Measurements from ENCODE around the gene KRTAP17-1. TPM values are rescaled to one million over a fixed set of nuclear protein-coding genes. Genes with fewer than 3 reads are reported as not detected.
"Not testable (repeated sequence)": the region's sequence is repeated elsewhere in the genome, so short reads cannot be mapped to it uniquely, and the experiment has no call there.

The KRTAP17-1 gene
- total RNA-seq, 2 experiments from 2014 or later = not detected

DNA sequence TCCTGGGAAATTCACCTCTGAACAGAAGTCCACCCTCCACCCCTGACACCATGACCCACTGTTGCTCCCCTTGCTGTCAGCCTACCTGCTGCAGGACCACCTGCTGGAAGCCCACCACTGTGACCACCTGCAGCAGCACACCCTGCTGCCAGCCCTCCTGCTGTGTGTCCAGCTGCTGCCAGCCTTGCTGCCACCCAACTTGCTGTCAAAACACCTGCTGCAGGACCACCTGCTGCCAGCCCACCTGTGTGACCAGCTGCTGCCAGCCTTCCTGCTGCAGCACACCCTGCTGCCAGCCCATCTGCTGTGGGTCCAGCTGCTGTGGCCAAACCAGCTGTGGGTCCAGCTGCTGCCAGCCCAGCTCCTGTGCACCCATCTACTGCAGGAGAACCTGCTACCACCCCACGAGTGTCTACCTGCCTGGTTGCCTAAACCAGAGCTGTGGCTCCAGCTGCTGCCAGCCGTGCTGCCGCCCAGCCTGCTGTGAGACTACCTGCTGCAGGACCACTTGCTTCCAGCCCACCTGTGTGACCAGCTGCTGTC is 39.8 kb downstream of the KRTAP17-1 start, which contains the start of gene KRTAP9-7:
Gene KRTAP9-7 (plus strand): TSS at position 51 of the 543 bp plus-strand sequence. CDS start 0 bp downstream, at position 51.
- peaks cover 25% of the 10 kb centered on the region for H3K27me3 Mint-ChIP-seq
- DNase-seq; CTCF ChIA-PET; H3K9me3 Mint-ChIP-seq (ENCODE audit: low read depth); H3K27ac Mint-ChIP-seq; H3K4me1 Mint-ChIP-seq; H3K4me3 Mint-ChIP-seq; H3K36me3 Mint-ChIP-seq; ATAC-seq: not testable (repeated sequence)

DNA sequence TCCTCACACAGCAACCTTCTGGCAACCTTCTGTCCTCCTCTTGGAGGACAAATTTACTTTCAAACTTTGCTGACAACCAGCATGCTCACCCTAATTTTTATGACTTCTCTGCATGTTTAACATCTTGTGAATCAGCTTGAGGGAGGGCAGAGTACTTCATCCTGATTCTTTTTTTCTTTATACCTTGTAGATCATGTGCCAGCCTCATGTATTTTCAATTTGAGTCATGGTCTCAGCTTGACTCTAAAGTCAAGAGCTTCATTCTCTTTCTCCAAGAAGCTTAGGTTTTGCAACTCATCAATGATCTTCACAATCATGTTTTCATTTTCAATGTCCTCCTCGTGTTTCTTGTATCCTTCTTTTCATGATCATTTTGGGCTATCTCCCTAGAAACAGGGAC is 43.7 kb downstream of the KRTAP17-1 start:
- DNase-seq (no peak), ATAC-seq (no peak)
- peaks cover 12% of the 10 kb centered on the region for H3K27me3 Mint-ChIP-seq
- H3K4me1 Mint-ChIP-seq = no peaks in the 10 kb centered on the region
- H3K27ac Mint-ChIP-seq = no peak overlapping the region
- no peak overlapping the region for H3K4me3 Mint-ChIP-seq
- no peaks in the 10 kb centered on the region for H3K36me3 Mint-ChIP-seq
- H3K9me3 Mint-ChIP-seq (ENCODE audit: low read depth) = no peaks in the 10 kb centered on the region
- CTCF ChIA-PET = no interaction called here

DNA sequence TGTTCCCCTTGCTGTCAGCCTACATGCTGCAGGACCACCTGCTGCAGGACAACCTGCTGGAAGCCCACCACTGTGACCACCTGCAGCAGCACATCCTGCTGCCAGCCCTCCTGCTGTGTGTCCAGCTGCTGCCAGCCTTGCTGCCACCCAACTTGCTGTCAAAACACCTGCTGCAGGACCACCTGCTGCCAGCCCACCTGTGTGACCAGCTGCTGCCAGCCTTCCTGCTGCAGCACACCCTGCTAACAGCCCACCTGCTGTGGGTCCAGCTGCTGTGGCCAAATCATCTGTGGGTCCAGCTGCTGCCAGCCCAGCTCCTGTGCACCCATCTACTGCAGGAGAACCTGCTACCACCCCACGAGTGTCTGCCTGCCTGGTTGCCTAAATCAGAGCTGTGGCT is 44.2 kb downstream of the KRTAP17-1 start:
- H3K4me1 Mint-ChIP-seq; H3K4me3 Mint-ChIP-seq; H3K9me3 Mint-ChIP-seq (ENCODE audit: low read depth); ATAC-seq; H3K27ac Mint-ChIP-seq; H3K36me3 Mint-ChIP-seq; CTCF ChIA-PET; H3K27me3 Mint-ChIP-seq; DNase-seq: not testable (repeated sequence)

DNA sequence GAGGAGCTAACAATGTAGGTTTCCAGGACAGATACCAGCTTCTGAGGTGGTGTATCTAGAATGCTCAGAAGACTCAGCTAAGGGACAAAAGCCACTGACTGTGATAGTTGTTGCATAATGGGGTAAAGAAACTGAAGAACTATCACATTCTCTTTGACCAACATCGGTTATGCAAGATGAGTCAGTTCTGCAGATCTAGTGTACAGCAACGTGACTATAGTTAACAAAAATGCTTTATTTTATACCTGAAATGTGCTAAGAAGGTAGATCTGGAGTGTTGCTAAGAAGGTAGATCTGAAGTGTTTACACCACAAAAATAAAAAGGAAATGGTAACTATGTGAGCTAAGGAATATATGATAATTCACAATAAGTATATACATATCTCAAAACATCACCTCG is 47.8 kb downstream of the KRTAP17-1 start:
- Mint-ChIP-seq H3K9me3 (ENCODE audit: low read depth) (no peaks in the 10 kb centered on the region), H3K4me3 (no peak overlapping the region), H3K27ac (no peak overlapping the region), H3K36me3 (no peaks in the 10 kb centered on the region), H3K27me3 (peaks cover 10% of the 10 kb centered on the region), H3K4me1 (no peaks in the 10 kb centered on the region)
- CTCF ChIA-PET = no interaction called here
- DNase-seq (no peak), ATAC-seq (no peak)

DNA sequence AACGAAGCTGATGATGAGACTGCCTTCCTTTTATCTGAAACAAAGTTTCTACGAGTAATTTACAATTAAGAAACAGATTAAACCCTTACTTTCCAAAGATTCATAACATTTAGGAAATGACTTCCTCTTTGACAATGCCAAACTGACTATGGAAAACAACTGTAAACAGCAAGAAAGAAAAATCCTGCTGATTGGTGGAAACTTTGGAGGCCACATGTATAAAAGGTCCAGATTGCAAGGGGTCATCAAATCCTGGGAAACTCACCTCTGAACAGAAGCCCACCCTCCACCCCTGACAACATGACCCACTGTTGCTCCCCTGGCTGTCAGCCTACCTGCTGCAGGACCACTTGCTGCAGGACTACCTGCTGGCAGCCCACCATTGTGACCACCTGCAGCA is 50.4 kb downstream of the KRTAP17-1 start, which contains the start of gene KRTAP9-6:
Gene KRTAP9-6 (plus strand): TSS at position 301 of the 400 bp plus-strand sequence. CDS start 0 bp downstream, at position 301.
- H3K36me3 Mint-ChIP-seq = no peaks in the 10 kb centered on the region
- ATAC-seq = no peak

More for the DNA sequence above, 50.4 kb downstream of the KRTAP17-1 start, which contains the start of gene KRTAP9-6:
- Mint-ChIP-seq H3K9me3 (ENCODE audit: low read depth) (no peaks in the 10 kb centered on the region), H3K4me1 (no peaks in the 10 kb centered on the region), H3K27ac (no peak within 1 kb of the TSS), H3K4me3 (no peak within 1 kb of the TSS), H3K27me3 (peaks cover 34% of the 10 kb centered on the region)
- DNase-seq = no peak
- CTCF ChIA-PET = no interaction called here

Other genes starting within 250 kb of the KRTAP17-1 start
- not detected for gene KRTAP2-4, start 249.8 kb downstream of the KRTAP17-1 start, total RNA-seq
- gene KRTAP4-7, start 231.6 kb downstream of the KRTAP17-1 start, total RNA-seq = not detected
- not detected for gene KRTAP4-8, start 217.6 kb downstream of the KRTAP17-1 start, total RNA-seq
- not detected for gene KRTAP4-16, start 213.5 kb downstream of the KRTAP17-1 start, total RNA-seq
- gene KRTAP4-9, start 210.3 kb downstream of the KRTAP17-1 start, total RNA-seq = not detected
- gene KRTAP4-11, start 197.3 kb downstream of the KRTAP17-1 start, total RNA-seq = not detected
- gene KRTAP4-12, start 191.5 kb downstream of the KRTAP17-1 start, total RNA-seq = not detected
- gene KRTAP4-6, start 175.2 kb downstream of the KRTAP17-1 start, total RNA-seq = not detected
- gene KRTAP4-5, start 165.9 kb downstream of the KRTAP17-1 start, total RNA-seq = not detected
- not detected for gene KRTAP4-4, start 155.0 kb downstream of the KRTAP17-1 start, total RNA-seq
- gene KRTAP4-3, start 147.5 kb downstream of the KRTAP17-1 start, total RNA-seq = not detected
- not detected for gene KRTAP4-2, start 137.5 kb downstream of the KRTAP17-1 start, total RNA-seq
- gene KRTAP4-1, start 130.8 kb downstream of the KRTAP17-1 start, total RNA-seq = not detected
- not detected for gene KRTAP9-1, start 125.8 kb downstream of the KRTAP17-1 start, total RNA-seq
- not detected for gene KRTAP9-2, start 89.1 kb downstream of the KRTAP17-1 start, total RNA-seq
- gene KRTAP9-3, start 83.3 kb downstream of the KRTAP17-1 start, total RNA-seq = not detected
- gene KRTAP9-8, start 77.7 kb downstream of the KRTAP17-1 start, total RNA-seq = not detected
- not detected for gene KRTAP9-4, start 66.0 kb downstream of the KRTAP17-1 start, total RNA-seq
- gene KRTAP9-9, start 60.3 kb downstream of the KRTAP17-1 start, total RNA-seq = not detected
- not detected for gene KRTAP9-6, start 50.3 kb downstream of the KRTAP17-1 start, total RNA-seq
- not detected for gene KRTAP9-7, start 40.0 kb downstream of the KRTAP17-1 start, total RNA-seq
- not detected for gene KRTAP29-1, start 12.9 kb downstream of the KRTAP17-1 start, total RNA-seq
- not detected for gene KRTAP16-1, start 6.4 kb downstream of the KRTAP17-1 start, total RNA-seq
- gene KRT33A, start 35.1 kb upstream of the KRTAP17-1 start, total RNA-seq = not detected
- not detected for gene KRT33B, start 54.1 kb upstream of the KRTAP17-1 start, total RNA-seq
- not detected for gene KRT34, start 66.6 kb upstream of the KRTAP17-1 start, total RNA-seq
- gene KRT31, start 81.9 kb upstream of the KRTAP17-1 start, total RNA-seq = not detected
- gene KRT37, start 108.9 kb upstream of the KRTAP17-1 start, total RNA-seq = not detected
- not detected for gene KRT38, start 125.3 kb upstream of the KRTAP17-1 start, total RNA-seq
- gene KRT32, start 151.7 kb upstream of the KRTAP17-1 start, total RNA-seq = not detected
- not detected for gene KRT35, start 165.4 kb upstream of the KRTAP17-1 start, total RNA-seq
- not detected for gene KRT36, start 174.2 kb upstream of the KRTAP17-1 start, total RNA-seq
- gene KRT13, start 189.9 kb upstream of the KRTAP17-1 start, total RNA-seq = not detected
- gene KRT15, start 203.2 kb upstream of the KRTAP17-1 start, total RNA-seq = not detected
- gene KRT19, start 212.6 kb upstream of the KRTAP17-1 start, total RNA-seq = not detected